GM23338 (cell line): ENCODE data around the gene APOD. TPM values are rescaled to one million over a fixed set of nuclear protein-coding genes. Genes with fewer than 3 reads are reported as not detected.

Source experiments
- ATAC-seq: fragments of 200-7000 bp; cut with Tn5 transposase; 3 replicates; pipeline ENCODE4 v1.9.1; 2020
- DNase-seq: peaks from one replicate; pipeline ENCODE4 v3.0.0-alpha.2; 2015; ENCODE audit warnings: low spot score
- H2AFZ ChIP-seq: fragments of 200-600 bp; sonication (generic); 2 replicates; pipeline ENCODE4 v1.8.0; 2016; ENCODE audit warnings: antibody characterized with exemption, mild to moderate bottlenecking, moderate library complexity
- H3F3A ChIP-seq: fragments of 200-600 bp; sonication (generic); replicated peaks from 2 replicates; pipeline ENCODE4 v1.8.0; 2017; ENCODE audit warnings: antibody characterized with exemption, mixed run types, low read depth
- H3K27ac ChIP-seq: fragments of 200-600 bp; sonication (generic); 2 replicates; pipeline ENCODE4 v1.6.1; 2016; ENCODE audit warnings: low read depth
- H3K27me3 ChIP-seq: fragments of 200-600 bp; sonication (generic); 2 replicates; pipeline ENCODE4 v1.8.0; 2016; ENCODE audit warnings: mild to moderate bottlenecking, mixed run types, moderate library complexity; ENCODE audit not compliant: insufficient read depth
- H3K36me3 ChIP-seq: fragments of 200-600 bp; sonication (generic); 2 replicates; pipeline ENCODE4 v1.8.0; 2016; ENCODE audit warnings: mild to moderate bottlenecking; ENCODE audit not compliant: insufficient read depth
- H3K4me1 ChIP-seq: fragments of 200-600 bp; sonication (generic); 2 replicates; pipeline ENCODE4 v1.8.0; 2016; ENCODE audit warnings: mild to moderate bottlenecking, moderate library complexity; ENCODE audit not compliant: insufficient read depth
- H3K4me2 ChIP-seq: fragments of 200-600 bp; sonication (generic); 2 replicates; pipeline ENCODE4 v1.7.1; 2017; ENCODE audit warnings: mixed run types
- H3K4me3 ChIP-seq: fragments of 200-600 bp; sonication (generic); 2 replicates; pipeline ENCODE4 v1.6.1; 2016; ENCODE audit warnings: mixed run types
- H3K79me2 ChIP-seq: fragments of 200-600 bp; sonication (generic); replicated peaks from 2 replicates; pipeline ENCODE4 v1.8.0; 2017; ENCODE audit warnings: mild to moderate bottlenecking; ENCODE audit not compliant: insufficient read depth
- H3K9me2 ChIP-seq: fragments of 200-600 bp; sonication (generic); 2 replicates; pipeline ENCODE4 v1.8.0; 2017; ENCODE audit not compliant: insufficient read depth
- H4K20me1 ChIP-seq: fragments of 200-600 bp; sonication (generic); replicated peaks from 2 replicates; pipeline ENCODE4 v1.8.0; 2017; ENCODE audit warnings: mild to moderate bottlenecking; ENCODE audit not compliant: insufficient read depth
- H3K27ac Mint-ChIP-seq: 2 replicates; pipeline ENCODE4 v1.8.0; 2020; ENCODE audit warnings: inconsistent platforms, mild to moderate bottlenecking, moderate library complexity, mixed read lengths
- H3K27me3 Mint-ChIP-seq: 3 replicates; pipeline ENCODE4 v1.8.0; 2022; ENCODE audit warnings: low read depth, mild to moderate bottlenecking, moderate library complexity, mixed read lengths, inconsistent platforms; ENCODE audit not compliant: insufficient read depth, poor library complexity
- H3K36me3 Mint-ChIP-seq: 3 replicates; pipeline ENCODE4 v1.8.0; 2021; ENCODE audit warnings: low read depth, mild to moderate bottlenecking, inconsistent platforms, moderate library complexity, mixed read lengths
- H3K4me1 Mint-ChIP-seq: 3 replicates; pipeline ENCODE4 v1.8.0; 2020; ENCODE audit warnings: mild to moderate bottlenecking, inconsistent platforms, mixed read lengths
- H3K4me3 Mint-ChIP-seq: 3 replicates; pipeline ENCODE4 v1.8.0; 2021; ENCODE audit warnings: moderate library complexity, mild to moderate bottlenecking, inconsistent platforms, mixed read lengths
- H3K9me3 Mint-ChIP-seq: 3 replicates; pipeline ENCODE4 v1.8.0; 2020; ENCODE audit warnings: moderate library complexity, mild to moderate bottlenecking, inconsistent platforms, mixed read lengths
- EZH2 ChIP-seq: fragments of 200-600 bp; sonication (generic); IDR thresholded peaks from one replicate; pipeline ENCODE4 v1.8.0; 2017; ENCODE audit warnings: antibody characterized with exemption, mild to moderate bottlenecking, low read depth; ENCODE audit not compliant: unreplicated experiment
- EZH2phosphoT487 ChIP-seq: fragments of 200-600 bp; sonication (generic); IDR thresholded peaks from one replicate; pipeline ENCODE4 v1.8.1; 2018; ENCODE audit warnings: antibody characterized with exemption; ENCODE audit not compliant: unreplicated experiment
- JUNB ChIP-seq: IDR thresholded peaks from one replicate; pipeline ENCODE4 v1.6.1; 2016; ENCODE audit warnings: antibody characterized with exemption; ENCODE audit not compliant: unreplicated experiment
- POLR2AphosphoS5 ChIP-seq: IDR thresholded peaks from 2 replicates; pipeline ENCODE4 v1.6.1; 2016; ENCODE audit warnings: antibody characterized with exemption, low read depth
- STAT1 ChIP-seq: IDR thresholded peaks from one replicate; pipeline ENCODE4 v1.6.1; 2016; ENCODE audit warnings: antibody characterized with exemption; ENCODE audit not compliant: unreplicated experiment
- ZNF331 ChIP-seq: fragments of 250-450 bp; sonication (Bioruptor Pico); IDR thresholded peaks from 2 replicates; pipeline ENCODE4 v1.5.0; 2020; ENCODE audit warnings: low read depth, mild to moderate bottlenecking, moderate library complexity
- polyA plus RNA-seq: library from polyadenylated mRNA; unstranded; fragments of >200 nt; fragmentation: Nextera tagmentation; extraction: Ambion mirVana; gene quantifications from 2 replicates; pipeline ENCODE4 v1.2.1, GENCODE V29; 2016
- total RNA-seq: library from RNA; depleted of rRNA; stranded (reverse); fragments of >200 nt; shearing (Covaris generic); gene quantifications from 2 replicates; pipeline ENCODE4 v1.2.3, GENCODE V29; 2014
- TF ChIP-seq, protein P1 (sequence below), 2 experiments: fragments of 200-600 bp in 1 of 2; sonication (generic) in 1 of 2; conservative IDR thresholded peaks; 2 replicates each; pipeline versions ENCODE4 v1.5.1 to v1.6.1; 2016 to 2017; ENCODE audit warnings: antibody characterized with exemption in 2 of 2, low read depth in 2 of 2, mild to moderate bottlenecking in 2 of 2, moderate library complexity in 1 of 2
- TF ChIP-seq, protein P2 (sequence below): fragments of 250-450 bp; sonication (Bioruptor Pico); IDR thresholded peaks from 2 replicates; pipeline ENCODE4 v1.5.0; 2020; ENCODE audit warnings: mild to moderate bottlenecking, moderate library complexity
- TF ChIP-seq, protein P3 (sequence below): IDR thresholded peaks from one replicate; pipeline ENCODE4 v1.6.1; 2018; ENCODE audit warnings: antibody characterized with exemption; ENCODE audit not compliant: unreplicated experiment

The APOD gene
- total and polyA plus RNA-seq, 2 experiments from 2014 or later = not detected

DNA sequence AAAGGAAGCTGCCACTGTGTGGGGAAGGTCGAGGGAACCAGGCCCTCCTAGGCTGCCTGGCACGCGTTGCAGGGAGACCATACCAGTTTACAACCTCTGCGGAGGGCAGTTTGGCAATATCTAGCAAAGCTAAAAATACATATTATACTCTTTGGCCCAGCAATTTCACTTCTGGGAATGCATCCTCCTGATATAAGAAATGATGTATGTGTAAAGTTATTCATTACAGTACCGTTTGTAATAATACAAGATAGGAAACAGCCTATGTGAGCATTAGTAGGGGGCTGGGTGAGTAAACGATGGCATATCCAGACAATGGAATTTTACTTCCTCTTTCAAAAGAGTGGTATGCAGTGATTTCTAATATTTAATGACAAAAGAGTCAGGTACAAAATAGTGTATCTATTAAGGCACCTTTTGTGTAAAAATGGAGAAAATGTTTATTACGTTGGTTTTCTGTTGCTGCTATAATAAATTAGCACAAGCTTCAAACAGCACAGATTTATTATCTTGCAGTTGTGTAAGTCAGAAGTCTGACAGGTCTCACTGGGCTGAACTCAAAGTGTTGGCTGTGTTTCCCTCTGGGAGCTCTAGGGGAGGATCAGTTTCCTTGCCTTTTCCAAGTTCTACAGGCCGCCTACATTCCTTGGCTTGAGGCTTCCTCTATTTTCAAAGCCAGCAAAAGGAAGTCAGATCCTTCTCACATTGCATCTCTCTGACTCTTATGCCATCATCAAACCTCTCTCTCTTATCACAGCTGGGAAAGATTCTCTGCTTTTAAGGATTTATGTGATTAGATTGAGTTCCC lies 9.0 kb downstream of the APOD start:
- Histone ChIP-seq H3K27me3 (no peaks in the 10 kb centered on the region), H2AFZ (peak overlapping the region; percentile 90), H3K36me3 (no peaks in the 10 kb centered on the region), H3K79me2 (no peaks in the 10 kb centered on the region), H3K4me1 (peaks cover 11% of the 10 kb centered on the region; the same call in 1 of the 2 replicates), H4K20me1 (no peaks in the 10 kb centered on the region), H3K27ac (no peak overlapping the region), H3K4me3 (no peak overlapping the region), H3K4me2 (no peak overlapping the region), H3K9me2 (no peaks in the 10 kb centered on the region), H3F3A (no peaks in the 10 kb centered on the region)
- DNase-seq = no peak
- TF ChIP-seq STAT1 (no peak), EZH2phosphoT487 (no peak), POLR2AphosphoS5 (no peak), JUNB (no peak), EZH2 (no peak), ZNF331 (CRISPR knock-in tag) (no peak)
- TF ChIP-seq, protein P1, sequence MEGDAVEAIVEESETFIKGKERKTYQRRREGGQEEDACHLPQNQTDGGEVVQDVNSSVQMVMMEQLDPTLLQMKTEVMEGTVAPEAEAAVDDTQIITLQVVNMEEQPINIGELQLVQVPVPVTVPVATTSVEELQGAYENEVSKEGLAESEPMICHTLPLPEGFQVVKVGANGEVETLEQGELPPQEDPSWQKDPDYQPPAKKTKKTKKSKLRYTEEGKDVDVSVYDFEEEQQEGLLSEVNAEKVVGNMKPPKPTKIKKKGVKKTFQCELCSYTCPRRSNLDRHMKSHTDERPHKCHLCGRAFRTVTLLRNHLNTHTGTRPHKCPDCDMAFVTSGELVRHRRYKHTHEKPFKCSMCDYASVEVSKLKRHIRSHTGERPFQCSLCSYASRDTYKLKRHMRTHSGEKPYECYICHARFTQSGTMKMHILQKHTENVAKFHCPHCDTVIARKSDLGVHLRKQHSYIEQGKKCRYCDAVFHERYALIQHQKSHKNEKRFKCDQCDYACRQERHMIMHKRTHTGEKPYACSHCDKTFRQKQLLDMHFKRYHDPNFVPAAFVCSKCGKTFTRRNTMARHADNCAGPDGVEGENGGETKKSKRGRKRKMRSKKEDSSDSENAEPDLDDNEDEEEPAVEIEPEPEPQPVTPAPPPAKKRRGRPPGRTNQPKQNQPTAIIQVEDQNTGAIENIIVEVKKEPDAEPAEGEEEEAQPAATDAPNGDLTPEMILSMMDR (conservative IDR thresholded peaks at IDR 0.05; ENCODE audit: low read depth in 2 of 2) = no peak
- TF ChIP-seq, protein P2, sequence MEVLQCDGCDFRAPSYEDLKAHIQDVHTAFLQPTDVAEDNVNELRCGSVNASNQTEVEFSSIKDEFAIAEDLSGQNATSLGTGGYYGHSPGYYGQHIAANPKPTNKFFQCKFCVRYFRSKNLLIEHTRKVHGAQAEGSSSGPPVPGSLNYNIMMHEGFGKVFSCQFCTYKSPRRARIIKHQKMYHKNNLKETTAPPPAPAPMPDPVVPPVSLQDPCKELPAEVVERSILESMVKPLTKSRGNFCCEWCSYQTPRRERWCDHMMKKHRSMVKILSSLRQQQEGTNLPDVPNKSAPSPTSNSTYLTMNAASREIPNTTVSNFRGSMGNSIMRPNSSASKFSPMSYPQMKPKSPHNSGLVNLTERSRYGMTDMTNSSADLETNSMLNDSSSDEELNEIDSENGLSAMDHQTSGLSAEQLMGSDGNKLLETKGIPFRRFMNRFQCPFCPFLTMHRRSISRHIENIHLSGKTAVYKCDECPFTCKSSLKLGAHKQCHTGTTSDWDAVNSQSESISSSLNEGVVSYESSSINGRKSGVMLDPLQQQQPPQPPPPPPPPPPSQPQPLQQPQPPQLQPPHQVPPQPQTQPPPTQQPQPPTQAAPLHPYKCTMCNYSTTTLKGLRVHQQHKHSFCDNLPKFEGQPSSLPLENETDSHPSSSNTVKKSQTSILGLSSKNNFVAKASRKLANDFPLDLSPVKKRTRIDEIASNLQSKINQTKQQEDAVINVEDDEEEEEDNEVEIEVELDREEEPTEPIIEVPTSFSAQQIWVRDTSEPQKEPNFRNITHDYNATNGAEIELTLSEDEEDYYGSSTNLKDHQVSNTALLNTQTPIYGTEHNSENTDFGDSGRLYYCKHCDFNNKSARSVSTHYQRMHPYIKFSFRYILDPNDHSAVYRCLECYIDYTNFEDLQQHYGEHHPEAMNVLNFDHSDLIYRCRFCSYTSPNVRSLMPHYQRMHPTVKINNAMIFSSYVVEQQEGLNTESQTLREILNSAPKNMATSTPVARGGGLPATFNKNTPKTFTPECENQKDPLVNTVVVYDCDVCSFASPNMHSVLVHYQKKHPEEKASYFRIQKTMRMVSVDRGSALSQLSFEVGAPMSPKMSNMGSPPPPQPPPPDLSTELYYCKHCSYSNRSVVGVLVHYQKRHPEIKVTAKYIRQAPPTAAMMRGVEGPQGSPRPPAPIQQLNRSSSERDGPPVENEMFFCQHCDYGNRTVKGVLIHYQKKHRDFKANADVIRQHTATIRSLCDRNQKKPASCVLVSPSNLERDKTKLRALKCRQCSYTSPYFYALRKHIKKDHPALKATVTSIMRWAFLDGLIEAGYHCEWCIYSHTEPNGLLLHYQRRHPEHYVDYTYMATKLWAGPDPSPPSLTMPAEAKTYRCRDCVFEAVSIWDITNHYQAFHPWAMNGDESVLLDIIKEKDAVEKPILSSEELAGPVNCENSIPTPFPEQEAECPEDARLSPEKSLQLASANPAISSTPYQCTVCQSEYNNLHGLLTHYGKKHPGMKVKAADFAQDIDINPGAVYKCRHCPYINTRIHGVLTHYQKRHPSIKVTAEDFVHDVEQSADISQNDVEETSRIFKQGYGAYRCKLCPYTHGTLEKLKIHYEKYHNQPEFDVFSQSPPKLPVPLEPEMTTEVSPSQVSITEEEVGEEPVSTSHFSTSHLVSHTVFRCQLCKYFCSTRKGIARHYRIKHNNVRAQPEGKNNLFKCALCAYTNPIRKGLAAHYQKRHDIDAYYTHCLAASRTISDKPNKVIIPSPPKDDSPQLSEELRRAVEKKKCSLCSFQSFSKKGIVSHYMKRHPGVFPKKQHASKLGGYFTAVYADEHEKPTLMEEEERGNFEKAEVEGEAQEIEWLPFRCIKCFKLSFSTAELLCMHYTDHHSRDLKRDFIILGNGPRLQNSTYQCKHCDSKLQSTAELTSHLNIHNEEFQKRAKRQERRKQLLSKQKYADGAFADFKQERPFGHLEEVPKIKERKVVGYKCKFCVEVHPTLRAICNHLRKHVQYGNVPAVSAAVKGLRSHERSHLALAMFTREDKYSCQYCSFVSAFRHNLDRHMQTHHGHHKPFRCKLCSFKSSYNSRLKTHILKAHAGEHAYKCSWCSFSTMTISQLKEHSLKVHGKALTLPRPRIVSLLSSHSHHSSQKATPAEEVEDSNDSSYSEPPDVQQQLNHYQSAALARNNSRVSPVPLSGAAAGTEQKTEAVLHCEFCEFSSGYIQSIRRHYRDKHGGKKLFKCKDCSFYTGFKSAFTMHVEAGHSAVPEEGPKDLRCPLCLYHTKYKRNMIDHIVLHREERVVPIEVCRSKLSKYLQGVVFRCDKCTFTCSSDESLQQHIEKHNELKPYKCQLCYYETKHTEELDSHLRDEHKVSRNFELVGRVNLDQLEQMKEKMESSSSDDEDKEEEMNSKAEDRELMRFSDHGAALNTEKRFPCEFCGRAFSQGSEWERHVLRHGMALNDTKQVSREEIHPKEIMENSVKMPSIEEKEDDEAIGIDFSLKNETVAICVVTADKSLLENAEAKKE (CRISPR knock-in tag) = no peak
- TF ChIP-seq, protein P3, sequence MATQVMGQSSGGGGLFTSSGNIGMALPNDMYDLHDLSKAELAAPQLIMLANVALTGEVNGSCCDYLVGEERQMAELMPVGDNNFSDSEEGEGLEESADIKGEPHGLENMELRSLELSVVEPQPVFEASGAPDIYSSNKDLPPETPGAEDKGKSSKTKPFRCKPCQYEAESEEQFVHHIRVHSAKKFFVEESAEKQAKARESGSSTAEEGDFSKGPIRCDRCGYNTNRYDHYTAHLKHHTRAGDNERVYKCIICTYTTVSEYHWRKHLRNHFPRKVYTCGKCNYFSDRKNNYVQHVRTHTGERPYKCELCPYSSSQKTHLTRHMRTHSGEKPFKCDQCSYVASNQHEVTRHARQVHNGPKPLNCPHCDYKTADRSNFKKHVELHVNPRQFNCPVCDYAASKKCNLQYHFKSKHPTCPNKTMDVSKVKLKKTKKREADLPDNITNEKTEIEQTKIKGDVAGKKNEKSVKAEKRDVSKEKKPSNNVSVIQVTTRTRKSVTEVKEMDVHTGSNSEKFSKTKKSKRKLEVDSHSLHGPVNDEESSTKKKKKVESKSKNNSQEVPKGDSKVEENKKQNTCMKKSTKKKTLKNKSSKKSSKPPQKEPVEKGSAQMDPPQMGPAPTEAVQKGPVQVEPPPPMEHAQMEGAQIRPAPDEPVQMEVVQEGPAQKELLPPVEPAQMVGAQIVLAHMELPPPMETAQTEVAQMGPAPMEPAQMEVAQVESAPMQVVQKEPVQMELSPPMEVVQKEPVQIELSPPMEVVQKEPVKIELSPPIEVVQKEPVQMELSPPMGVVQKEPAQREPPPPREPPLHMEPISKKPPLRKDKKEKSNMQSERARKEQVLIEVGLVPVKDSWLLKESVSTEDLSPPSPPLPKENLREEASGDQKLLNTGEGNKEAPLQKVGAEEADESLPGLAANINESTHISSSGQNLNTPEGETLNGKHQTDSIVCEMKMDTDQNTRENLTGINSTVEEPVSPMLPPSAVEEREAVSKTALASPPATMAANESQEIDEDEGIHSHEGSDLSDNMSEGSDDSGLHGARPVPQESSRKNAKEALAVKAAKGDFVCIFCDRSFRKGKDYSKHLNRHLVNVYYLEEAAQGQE = no peak
- H3K9me3 Mint-ChIP-seq = peaks cover 3% of the 10 kb centered on the region; the same call in 1 of the 3 replicates
- no peak for ATAC-seq
- peaks cover 3% of the 10 kb centered on the region for H3K27me3 Mint-ChIP-seq
- no peak overlapping the region for H3K4me3 Mint-ChIP-seq
- H3K36me3 Mint-ChIP-seq = no peaks in the 10 kb centered on the region
- no peak overlapping the region for H3K27ac Mint-ChIP-seq
- H3K4me1 Mint-ChIP-seq = peaks cover 13% of the 10 kb centered on the region
